Thyroid gland (tissue), 4 donors: ENCODE measurements around the gene MLNR. TPM values are rescaled to one million over a fixed set of nuclear protein-coding genes. Genes with fewer than 3 reads are reported as not detected.
A peak's percentile ranks its signal among the peaks of the same experiment; 100 is the strongest.

ENCODE experiments used
- DNase-seq, 2 donors: peaks; one replicate each; pipeline ENCODE4 v3.0.0-alpha.2; 2019
- H3K27ac ChIP-seq, 3 donors: fragments of 200-600 bp; sonication (generic); 1 replicate in 2 of 3; 2 replicates in 1 of 3; pipeline ENCODE4 v1.5.1; 2016 to 2019; ENCODE audit warnings: mild to moderate bottlenecking in 1 of 3, moderate library complexity in 1 of 3
- H3K27me3 ChIP-seq: fragments of 200-600 bp; sonication (generic); one replicate; pipeline ENCODE4 v1.5.1; 2019
- H3K36me3 ChIP-seq, 2 donors: fragments of 200-600 bp; sonication (generic); one replicate each; pipeline ENCODE4 v1.5.1; 2016 to 2019
- H3K4me1 ChIP-seq, 2 donors: fragments of 200-600 bp; sonication (generic); one replicate each; pipeline ENCODE4 v1.5.1; 2017 to 2019
- H3K4me3 ChIP-seq, 3 donors: fragments of 200-600 bp; sonication (generic); replicated peaks in 1 of 3; 1 replicate in 2 of 3; 2 replicates in 1 of 3; pipeline ENCODE4 v1.5.1; 2016; ENCODE audit warnings: mild to moderate bottlenecking in 1 of 3
- H3K9me3 ChIP-seq: fragments of 200-600 bp; sonication (generic); one replicate; pipeline ENCODE4 v1.5.1; 2017
- CTCF ChIP-seq, 6 experiments: fragments of 200-600 bp in 3 of 6; fragments of 450-650 bp in 3 of 6; sonication (generic) in 3 of 6; IDR thresholded peaks; one replicate each; pipeline ENCODE4 v1.5.1; 2016 to 2019; ENCODE audit warnings: antibody characterized with exemption in 6 of 6, mild to moderate bottlenecking in 2 of 6, inconsistent platforms in 1 of 6, moderate library complexity in 1 of 6
- POLR2A ChIP-seq, 2 donors: fragments of 450-650 bp; IDR thresholded peaks; one replicate each; pipeline ENCODE4 v1.6.1; 2017; ENCODE audit warnings: antibody characterized with exemption in 2 of 2, mild to moderate bottlenecking in 2 of 2, moderate library complexity in 1 of 2
- WGBS, 2 donors: methylation state at CpG; one replicate each; pipeline ENCODE4 v1.1.5; 2017; 5-methylcytosine and 5-hydroxymethylcytosine counted together
- intact Hi-C: fragments of 100-400 bp; cut with DNase I; formaldehyde crosslinking; loops from one replicate; pipeline ENCODE4 v1.15.1; 2023
- total RNA-seq, 4 donors: library from RNA; depleted of rRNA; stranded (reverse); fragments of >200 nt; gene quantifications; one replicate each; pipeline ENCODE4 v1.2.3, GENCODE V29; 2016

MLNR gene
- total RNA-seq, 4 donors from 2014 or later: 1.1 to 6.5 (median 1.2) TPM

GRCh38 chr13:49240017-49240416 lies 19.9 kb downstream of the MLNR start:
- no peaks in the 10 kb centered on the region for H3K27me3 ChIP-seq
- H3K36me3 ChIP-seq: no peaks in the 10 kb centered on the region
- no peak overlapping the region for H3K4me3 ChIP-seq
- no peak overlapping the region for H3K27ac ChIP-seq
- 41 to 43% methylated on average over 4 of the region's 4 CpGs for WGBS, 2 donors
- TF ChIP-seq POLR2A (IDR thresholded peaks at IDR 0.05) (no peak), CTCF (IDR thresholded peaks at IDR 0.05) (peak in 5 of 6 experiments; percentile 10 to 43 (median 39))
- DNase-seq: no peak
- H3K9me3 ChIP-seq: no peaks in the 10 kb centered on the region
- no peaks in the 10 kb centered on the region for H3K4me1 ChIP-seq
- intact Hi-C loops: no loop called here

- no peaks in the 10 kb centered on the region for H3K27me3 ChIP-seq
- DNase-seq: no peak
- H3K4me3 ChIP-seq: no peak overlapping the region
- TF ChIP-seq POLR2A (IDR thresholded peaks at IDR 0.05) (no peak), CTCF (IDR thresholded peaks at IDR 0.05) (no peak)
- WGBS, 2 donors: 88 to 98% methylated on average over 7 of the region's 7 CpGs
- intact Hi-C loops: no loop called here
- no peaks in the 10 kb centered on the region for H3K9me3 ChIP-seq
- no peak overlapping the region for H3K27ac ChIP-seq
- no peaks in the 10 kb centered on the region for H3K36me3 ChIP-seq
- H3K4me1 ChIP-seq: no peaks in the 10 kb centered on the region
These were observed 21.2 kb downstream of the MLNR start for GRCh38 chr13:49241296-49241695.

- H3K27ac ChIP-seq: no peak overlapping the region
- intact Hi-C loops: no loop called here
- H3K36me3 ChIP-seq: no peaks in the 10 kb centered on the region
- H3K27me3 ChIP-seq: no peaks in the 10 kb centered on the region
- TF ChIP-seq CTCF (IDR thresholded peaks at IDR 0.05) (no peak), POLR2A (IDR thresholded peaks at IDR 0.05) (no peak)
- no peak for DNase-seq
- H3K4me1 ChIP-seq: peaks cover 14 to 18% of the 10 kb centered on the region in 2 donors
- no peaks in the 10 kb centered on the region for H3K9me3 ChIP-seq
- H3K4me3 ChIP-seq: no peak overlapping the region
These were observed 25.0 kb downstream of the MLNR start for GRCh38 chr13:49245101-49245500.

- TF ChIP-seq POLR2A (IDR thresholded peaks at IDR 0.05): no peak
- no peak for TF ChIP-seq CTCF (IDR thresholded peaks at IDR 0.05)
- WGBS, 2 donors: 24 to 25% methylated on average over 4 of the region's 4 CpGs
- peak overlapping the region; percentile 94 to 96 (median 95) for H3K27ac ChIP-seq
- no peaks in the 10 kb centered on the region for H3K27me3 ChIP-seq
- DNase-seq: no peak
- peaks cover 20 to 29% of the 10 kb centered on the region in 2 donors for H3K4me1 ChIP-seq
- no peaks in the 10 kb centered on the region for H3K9me3 ChIP-seq
- H3K36me3 ChIP-seq: no peaks in the 10 kb centered on the region
- peak overlapping the region; percentile 9 to 80 (median 67) for H3K4me3 ChIP-seq
- intact Hi-C loops: no loop called here
These were observed 26.9 kb downstream of the MLNR start for GRCh38 chr13:49246850-49247642.
